KOPT-K1 (cell line): ENCODE results near the gene RABAC1.
"Not testable (repeated sequence)": the region's sequence is repeated elsewhere in the genome, so short reads cannot be mapped to it uniquely, and the experiment has no call there.

ENCODE experiments used
- H3K27ac ChIP-seq: fragments of 200-600 bp; sonication (generic); 2 replicates; pipeline ENCODE4 v1.5.1; 2016; ENCODE audit warnings: antibody characterized with exemption, mild to moderate bottlenecking, low read depth, low read length; ENCODE audit not compliant: poor library complexity, severe bottlenecking
- H3K36me3 ChIP-seq: fragments of 200-600 bp; sonication (generic); 2 replicates; pipeline ENCODE4 v1.5.1; 2017; ENCODE audit warnings: antibody characterized with exemption, mild to moderate bottlenecking, low read length, moderate library complexity; ENCODE audit not compliant: insufficient read depth
- H3K9me3 ChIP-seq: fragments of 200-600 bp; sonication (generic); 2 replicates; pipeline ENCODE4 v1.5.1; 2017; ENCODE audit warnings: antibody characterized with exemption, low read length, mild to moderate bottlenecking; ENCODE audit not compliant: insufficient read depth, poor library complexity, severe bottlenecking

The RABAC1 gene

GRCh38 chr19:41993612-41994483, 34.7 kb upstream of the RABAC1 start, which contains the start of gene ATP1A3:
ATP1A3 (minus strand) TSS chr19:41994230; CDS start chr19:41994076, 154 bp downstream.
- peak within 1 kb of the TSS; percentile 31 for H3K27ac ChIP-seq
- no peaks in the 10 kb centered on the region for H3K9me3 ChIP-seq
- no peaks in the 10 kb centered on the region for H3K36me3 ChIP-seq

- not testable (repeated sequence) for H3K9me3 ChIP-seq, H3K27ac ChIP-seq, H3K36me3 ChIP-seq
Observed at GRCh38 chr19:41991925-41992569, 32.9 kb upstream of the RABAC1 start.

GRCh38 chr19:41991025-41991424, 31.9 kb upstream of the RABAC1 start:
- no peak overlapping the region for H3K27ac ChIP-seq
- H3K36me3 ChIP-seq: no peaks in the 10 kb centered on the region; the same call in 1 of the 2 replicates
- H3K9me3 ChIP-seq: no peaks in the 10 kb centered on the region

- Histone ChIP-seq H3K36me3 (no peaks in the 10 kb centered on the region; the same call in 1 of the 2 replicates), H3K27ac (no peak overlapping the region), H3K9me3 (no peaks in the 10 kb centered on the region)
Observed at GRCh38 chr19:41990615-41991014, 31.5 kb upstream of the RABAC1 start.

GRCh38 chr19:41990028-41990427, 30.9 kb upstream of the RABAC1 start:
- no peak overlapping the region for H3K27ac ChIP-seq
- H3K36me3 ChIP-seq: no peaks in the 10 kb centered on the region; the same call in 1 of the 2 replicates
- no peaks in the 10 kb centered on the region for H3K9me3 ChIP-seq

- H3K36me3 ChIP-seq: no peaks in the 10 kb centered on the region; the same call in 1 of the 2 replicates
- H3K9me3 ChIP-seq: no peaks in the 10 kb centered on the region
- H3K27ac ChIP-seq: no peak overlapping the region
Observed at GRCh38 chr19:41988947-41989346, 29.8 kb upstream of the RABAC1 start.

- Histone ChIP-seq H3K36me3 (no peaks in the 10 kb centered on the region; the same call in 1 of the 2 replicates), H3K27ac (no peak overlapping the region), H3K9me3 (no peaks in the 10 kb centered on the region)
Observed at GRCh38 chr19:41987141-41987860, 28.2 kb upstream of the RABAC1 start.

- no peaks in the 10 kb centered on the region; the same call in 1 of the 2 replicates for H3K36me3 ChIP-seq
- H3K9me3 ChIP-seq: no peaks in the 10 kb centered on the region
- no peak overlapping the region for H3K27ac ChIP-seq
Observed at GRCh38 chr19:41984961-41985360, 25.8 kb upstream of the RABAC1 start.

GRCh38 chr19:41981724-41982123, 22.6 kb upstream of the RABAC1 start:
- H3K9me3 ChIP-seq: no peaks in the 10 kb centered on the region
- H3K36me3 ChIP-seq: no peaks in the 10 kb centered on the region
- no peak overlapping the region for H3K27ac ChIP-seq

GRCh38 chr19:41978470-41978869, 19.3 kb upstream of the RABAC1 start:
- Histone ChIP-seq H3K27ac (no peak overlapping the region), H3K36me3 (no peaks in the 10 kb centered on the region), H3K9me3 (no peaks in the 10 kb centered on the region)

- Histone ChIP-seq H3K36me3 (no peaks in the 10 kb centered on the region), H3K9me3 (no peaks in the 10 kb centered on the region), H3K27ac (no peak overlapping the region)
Observed at GRCh38 chr19:41977916-41978315, 18.8 kb upstream of the RABAC1 start.

GRCh38 chr19:41974652-41975051, 15.5 kb upstream of the RABAC1 start:
- Histone ChIP-seq H3K36me3 (no peaks in the 10 kb centered on the region), H3K9me3 (no peaks in the 10 kb centered on the region), H3K27ac (no peak overlapping the region)

- H3K27ac ChIP-seq: no peak overlapping the region
- no peaks in the 10 kb centered on the region for H3K36me3 ChIP-seq
- H3K9me3 ChIP-seq: no peaks in the 10 kb centered on the region
Observed at GRCh38 chr19:41971363-41971762, 12.2 kb upstream of the RABAC1 start.

GRCh38 chr19:41969772-41970458, 10.8 kb upstream of the RABAC1 start:
- Histone ChIP-seq H3K27ac (no peak overlapping the region), H3K9me3 (no peaks in the 10 kb centered on the region), H3K36me3 (no peaks in the 10 kb centered on the region)
